HG03039 (cell line): ENCODE results near the gene EMD.

Source experiments
- ATAC-seq: cut with Tn5 transposase; IDR thresholded peaks from one replicate; pipeline ENCODE4 v1.9.1; 2021; ENCODE audit warnings: mild to moderate bottlenecking, moderate library complexity; ENCODE audit not compliant: unreplicated experiment

EMD gene

GRCh38 chrX:154355094-154355775 is 23.9 kb upstream of the EMD start:
- no peak for ATAC-seq

DNA sequence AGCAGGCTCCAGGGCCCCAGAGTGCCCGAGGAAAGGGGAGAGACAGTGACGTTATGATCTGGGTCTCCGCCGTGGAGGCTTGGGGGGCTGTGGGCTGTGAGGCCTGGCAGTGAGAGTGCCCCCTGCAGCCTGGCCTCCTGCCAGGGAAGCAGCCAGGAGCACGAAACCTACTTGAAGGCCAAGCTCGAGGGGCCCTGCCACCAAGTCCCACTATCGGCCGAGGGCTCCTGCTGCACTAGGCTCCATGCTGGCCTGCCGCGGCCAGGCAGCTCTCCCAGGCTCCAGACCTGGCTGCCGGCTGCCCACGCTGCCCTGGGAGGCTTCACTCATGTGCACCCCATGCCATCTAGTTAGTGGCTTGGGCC is 23.3 kb upstream of the EMD start:
- ATAC-seq = no peak

GRCh38 chrX:154356596-154356995 is 22.5 kb upstream of the EMD start:
- no peak for ATAC-seq

DNA sequence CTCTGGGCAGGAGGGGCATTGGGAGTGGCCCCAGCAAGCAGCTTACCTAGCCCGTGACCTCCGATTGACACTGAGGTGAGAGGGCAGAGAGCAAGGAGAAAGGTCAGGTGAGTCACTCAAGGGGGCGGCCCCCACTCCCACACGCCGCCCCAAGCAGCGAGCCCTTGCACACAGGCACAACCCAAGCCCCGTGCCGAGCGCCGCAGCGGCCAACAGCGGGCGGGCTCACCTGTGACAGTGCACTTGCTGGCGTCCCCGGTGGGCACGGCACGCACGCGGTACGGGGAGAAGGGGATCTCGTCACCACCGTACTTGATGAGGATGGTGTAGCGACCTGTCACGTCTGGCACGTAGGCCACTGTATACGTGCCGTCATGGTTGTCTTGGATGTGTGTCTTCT is 21.9 kb upstream of the EMD start:
- no peak for ATAC-seq

GRCh38 chrX:154358011-154358410 is 21.1 kb upstream of the EMD start:
- ATAC-seq = no peak

DNA sequence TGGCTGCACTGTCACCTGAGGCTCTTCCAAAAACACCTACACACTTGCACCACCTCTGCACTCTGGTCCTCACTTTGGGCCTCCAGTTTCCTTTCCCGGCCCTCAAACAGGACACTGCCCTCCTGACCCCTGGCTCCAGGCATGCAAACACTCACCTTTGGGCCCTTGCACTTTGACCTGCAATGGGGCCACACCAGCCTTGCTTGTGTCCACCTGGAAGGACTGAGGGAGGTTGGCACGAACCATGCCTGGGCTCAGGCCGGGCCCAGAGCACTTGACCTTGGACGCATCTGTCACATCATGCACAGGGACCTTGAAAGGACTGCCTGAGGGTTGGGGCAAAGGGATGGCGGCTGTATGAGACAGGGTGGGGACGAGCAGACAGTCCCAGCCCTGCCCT is 20.3 kb upstream of the EMD start:
- no peak for ATAC-seq

GRCh38 chrX:154359362-154360154 is 19.5 kb upstream of the EMD start:
- no peak for ATAC-seq

DNA sequence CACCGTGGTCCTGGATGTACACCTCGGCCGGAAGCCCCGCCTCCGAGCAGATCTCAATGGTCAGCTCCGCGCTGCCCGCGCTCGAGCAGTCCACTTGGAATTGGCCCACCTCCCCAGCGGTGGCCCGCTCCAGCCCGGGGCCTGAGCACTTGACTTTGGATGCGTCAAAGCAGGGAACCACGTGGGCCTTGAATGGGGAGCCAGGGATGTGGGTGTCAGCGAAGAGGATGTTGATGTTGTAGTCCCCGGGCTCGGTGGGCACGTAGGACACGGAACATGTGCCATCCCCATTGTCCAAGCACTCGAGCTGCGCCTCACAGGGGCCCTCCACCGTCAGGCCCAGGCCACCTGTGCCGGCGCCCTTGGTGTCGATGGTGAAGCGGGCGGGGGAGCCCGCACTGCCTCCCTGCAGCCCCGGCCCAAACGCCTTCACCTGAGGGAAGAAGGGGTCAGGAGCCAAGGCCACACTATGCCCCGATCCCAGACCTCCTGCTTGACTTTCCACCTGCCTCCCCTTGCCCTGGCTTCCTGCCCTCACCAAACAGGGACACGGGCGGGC is 18.9 kb upstream of the EMD start:
- ATAC-seq = no peak

- no peak for ATAC-seq
Observed at GRCh38 chrX:154362085-154362742, 16.9 kb upstream of the EMD start.

- ATAC-seq = no peak
Observed at GRCh38 chrX:154363706-154364439, 15.2 kb upstream of the EMD start.

DNA sequence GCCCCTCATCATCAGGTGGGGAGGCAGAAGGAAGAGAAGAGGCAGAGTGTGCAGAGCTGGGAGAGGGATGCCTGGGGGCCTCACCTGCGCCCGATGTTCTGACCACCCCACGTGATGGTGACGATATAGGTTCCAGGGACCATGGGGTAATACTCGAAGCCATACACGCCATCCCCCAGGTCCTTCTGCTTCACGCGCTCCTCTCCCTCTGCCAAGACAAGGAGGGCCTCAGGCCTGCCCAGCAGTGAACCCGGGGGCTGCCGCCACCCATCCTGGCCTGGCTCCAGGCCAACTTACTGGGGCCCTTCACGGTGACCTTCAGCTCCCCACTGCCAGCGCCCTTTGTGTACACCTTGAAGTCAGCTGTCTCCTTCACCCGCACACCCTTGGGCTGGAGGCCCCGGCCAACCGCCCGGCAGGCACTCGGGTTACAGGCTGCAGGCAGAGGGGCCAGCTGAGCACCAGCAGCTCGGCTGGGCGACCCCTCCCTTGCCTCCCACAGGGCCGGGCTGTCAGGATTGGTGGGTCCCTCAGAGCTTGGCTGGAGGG is 14.0 kb upstream of the EMD start:
- ATAC-seq = no peak

GRCh38 chrX:154365997-154366665 is 13.0 kb upstream of the EMD start:
- no peak for ATAC-seq

DNA sequence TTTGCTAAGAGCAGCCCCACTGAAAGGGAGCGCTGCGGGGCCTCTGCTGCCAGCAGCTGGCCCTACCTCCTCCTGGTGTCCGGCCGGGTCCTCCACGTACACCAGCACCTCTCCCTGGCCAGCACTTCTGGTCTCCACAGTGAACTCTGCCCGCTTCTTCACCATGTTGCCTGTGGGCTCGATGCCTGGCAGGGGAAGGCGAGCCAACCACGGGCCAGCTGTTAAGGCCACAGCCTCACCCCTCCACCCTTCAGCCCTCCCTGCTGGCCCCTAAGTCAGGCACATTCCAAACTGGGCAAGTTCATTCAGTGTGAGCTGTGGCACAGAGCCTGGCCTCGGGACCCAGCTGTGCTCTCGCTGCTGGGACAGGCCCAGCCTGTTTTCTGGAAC is 12.4 kb upstream of the EMD start:
- no peak for ATAC-seq

DNA sequence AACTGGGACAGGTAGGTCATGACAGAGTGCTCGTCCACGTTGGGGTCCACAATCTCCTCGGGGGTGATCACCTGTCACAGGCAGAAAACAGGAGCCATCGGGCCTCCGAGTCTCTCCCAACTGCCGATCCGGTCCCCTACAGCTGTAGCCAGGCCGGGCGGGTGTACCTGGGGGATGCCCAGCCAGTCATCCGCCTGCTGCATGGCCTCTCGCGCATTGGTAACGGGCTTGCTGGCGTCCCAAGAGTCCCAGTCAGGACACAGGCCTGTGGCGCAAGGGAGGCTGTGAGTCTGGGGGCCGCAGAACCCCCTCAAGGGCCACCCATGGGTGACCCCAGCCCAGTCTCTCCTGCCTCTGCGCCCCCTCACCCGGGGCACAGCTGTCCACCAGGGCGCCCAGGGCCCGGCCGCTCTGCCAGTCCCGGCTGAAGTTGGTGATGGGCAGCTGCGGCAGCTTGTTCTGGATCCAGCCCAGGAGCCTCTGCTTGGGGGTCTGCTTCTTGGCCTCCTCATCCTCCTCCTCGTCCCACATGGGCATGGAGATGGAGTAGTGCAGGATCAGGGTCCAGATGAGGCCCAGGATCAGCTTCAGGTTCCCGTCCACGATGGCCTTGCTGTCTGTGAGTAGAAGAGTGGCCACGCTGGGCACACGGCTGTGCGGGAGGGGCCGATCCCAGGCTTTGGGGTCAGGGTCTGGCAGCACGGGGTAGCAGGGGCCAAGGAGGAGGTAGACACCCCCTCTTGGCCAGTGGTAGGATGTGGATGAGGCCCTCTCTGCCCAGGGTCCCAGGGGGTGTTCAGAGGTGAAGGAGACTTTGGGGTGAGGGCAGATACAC is 11.4 kb upstream of the EMD start:
- no peak for ATAC-seq

GRCh38 chrX:154368630-154369448 is 10.3 kb upstream of the EMD start:
- no peak for ATAC-seq

DNA sequence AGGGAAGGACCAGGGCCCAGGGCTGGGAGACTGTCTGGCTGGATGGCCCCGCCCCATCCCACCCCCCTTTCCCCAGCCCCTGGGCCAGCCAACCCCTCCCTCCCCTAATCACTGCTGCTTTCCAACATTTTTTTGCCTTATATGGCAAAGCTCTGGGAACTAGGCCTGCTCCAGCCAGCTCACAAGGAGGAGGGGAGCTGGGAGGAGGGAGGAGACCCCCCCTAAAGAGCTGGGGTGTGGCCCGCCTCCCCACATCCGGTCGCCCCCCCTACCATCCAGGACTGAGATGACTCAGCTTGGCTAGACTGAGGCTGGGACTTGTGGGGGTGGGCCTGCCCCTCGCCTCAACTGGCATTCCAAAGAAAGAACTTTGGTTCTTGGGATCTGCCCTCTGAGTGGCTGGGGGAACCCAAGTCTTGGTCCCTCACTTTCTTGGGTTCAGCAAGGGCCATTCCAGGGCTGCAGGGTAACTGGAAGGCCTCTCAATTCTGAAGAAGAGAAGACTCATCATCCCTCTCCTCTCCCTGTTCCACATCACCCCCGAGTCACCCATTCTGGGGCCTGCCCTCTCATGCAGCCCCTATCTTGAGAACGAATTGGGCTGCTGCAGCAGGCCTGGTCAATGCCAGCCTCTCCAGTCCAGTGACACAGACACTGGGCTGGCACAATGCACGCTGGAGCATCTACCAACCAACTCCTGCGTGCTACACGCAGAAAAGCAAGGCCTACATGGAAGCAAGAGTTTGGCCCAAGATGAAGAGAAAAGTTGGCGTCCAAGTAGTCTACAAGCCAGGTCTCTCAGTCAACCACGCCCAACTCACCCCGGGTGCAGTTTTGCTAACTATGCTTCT is 9.4 kb upstream of the EMD start:
- ATAC-seq = no peak

- ATAC-seq = peak; percentile 3
Observed at GRCh38 chrX:154370300-154371016, 8.6 kb upstream of the EMD start.
